BE2C (cell line): ENCODE measurements around the gene RANGAP1.

Experiments
- DNase-seq: peaks from one replicate; pipeline ENCODE4 v3.0.0-alpha.2; 2020
- H3K27me3 ChIP-seq: fragments of 250-450 bp; sonication (Bioruptor Pico); 2 replicates; pipeline ENCODE4 v1.5.1; 2020; ENCODE audit warnings: mild to moderate bottlenecking
- H3K36me3 ChIP-seq: fragments of 250-450 bp; sonication (Bioruptor Pico); 2 replicates; pipeline ENCODE4 v1.5.1; 2020; ENCODE audit warnings: mild to moderate bottlenecking
- H3K4me1 ChIP-seq: fragments of 250-450 bp; sonication (Bioruptor Pico); 2 replicates; pipeline ENCODE4 v1.5.1; 2020
- H3K4me3 ChIP-seq: 2 replicates; pipeline ENCODE4 v1.5.1; 2011; ENCODE audit warnings: low read depth, low read length
- H3K9me3 ChIP-seq: fragments of 250-450 bp; sonication (Bioruptor Pico); 2 replicates; pipeline ENCODE4 v1.5.1; 2020
- TF ChIP-seq, protein P1 (sequence below): IDR thresholded peaks from 2 replicates; pipeline ENCODE4 v1.5.1; 2012; ENCODE audit warnings: mild to moderate bottlenecking, low read depth, low read length

RANGAP1 gene

DNA sequence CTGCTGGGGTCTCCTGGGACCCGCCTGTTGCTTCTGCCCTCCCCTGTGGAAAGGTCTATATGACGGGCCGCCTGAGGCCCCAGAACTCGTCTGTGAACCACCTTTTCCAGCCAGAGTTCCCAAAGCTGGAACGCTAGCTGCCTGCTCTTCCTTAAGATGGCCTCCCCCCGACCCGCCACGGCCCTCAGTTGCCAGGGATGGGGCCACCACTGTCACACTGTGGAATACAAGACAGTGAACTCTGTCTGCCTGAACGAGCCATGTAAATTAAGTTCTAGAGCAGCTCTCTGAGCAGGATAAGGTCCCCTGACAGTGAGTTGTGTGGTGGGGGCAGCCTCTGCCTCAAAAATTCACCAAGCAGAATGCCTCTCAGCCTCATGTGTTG, 55.6 kb downstream of the RANGAP1 start:
- Histone ChIP-seq H3K9me3 (no peaks in the 10 kb centered on the region), H3K36me3 (peaks cover 21% of the 10 kb centered on the region)
- TF ChIP-seq, protein P1, sequence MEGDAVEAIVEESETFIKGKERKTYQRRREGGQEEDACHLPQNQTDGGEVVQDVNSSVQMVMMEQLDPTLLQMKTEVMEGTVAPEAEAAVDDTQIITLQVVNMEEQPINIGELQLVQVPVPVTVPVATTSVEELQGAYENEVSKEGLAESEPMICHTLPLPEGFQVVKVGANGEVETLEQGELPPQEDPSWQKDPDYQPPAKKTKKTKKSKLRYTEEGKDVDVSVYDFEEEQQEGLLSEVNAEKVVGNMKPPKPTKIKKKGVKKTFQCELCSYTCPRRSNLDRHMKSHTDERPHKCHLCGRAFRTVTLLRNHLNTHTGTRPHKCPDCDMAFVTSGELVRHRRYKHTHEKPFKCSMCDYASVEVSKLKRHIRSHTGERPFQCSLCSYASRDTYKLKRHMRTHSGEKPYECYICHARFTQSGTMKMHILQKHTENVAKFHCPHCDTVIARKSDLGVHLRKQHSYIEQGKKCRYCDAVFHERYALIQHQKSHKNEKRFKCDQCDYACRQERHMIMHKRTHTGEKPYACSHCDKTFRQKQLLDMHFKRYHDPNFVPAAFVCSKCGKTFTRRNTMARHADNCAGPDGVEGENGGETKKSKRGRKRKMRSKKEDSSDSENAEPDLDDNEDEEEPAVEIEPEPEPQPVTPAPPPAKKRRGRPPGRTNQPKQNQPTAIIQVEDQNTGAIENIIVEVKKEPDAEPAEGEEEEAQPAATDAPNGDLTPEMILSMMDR = no peak

DNA sequence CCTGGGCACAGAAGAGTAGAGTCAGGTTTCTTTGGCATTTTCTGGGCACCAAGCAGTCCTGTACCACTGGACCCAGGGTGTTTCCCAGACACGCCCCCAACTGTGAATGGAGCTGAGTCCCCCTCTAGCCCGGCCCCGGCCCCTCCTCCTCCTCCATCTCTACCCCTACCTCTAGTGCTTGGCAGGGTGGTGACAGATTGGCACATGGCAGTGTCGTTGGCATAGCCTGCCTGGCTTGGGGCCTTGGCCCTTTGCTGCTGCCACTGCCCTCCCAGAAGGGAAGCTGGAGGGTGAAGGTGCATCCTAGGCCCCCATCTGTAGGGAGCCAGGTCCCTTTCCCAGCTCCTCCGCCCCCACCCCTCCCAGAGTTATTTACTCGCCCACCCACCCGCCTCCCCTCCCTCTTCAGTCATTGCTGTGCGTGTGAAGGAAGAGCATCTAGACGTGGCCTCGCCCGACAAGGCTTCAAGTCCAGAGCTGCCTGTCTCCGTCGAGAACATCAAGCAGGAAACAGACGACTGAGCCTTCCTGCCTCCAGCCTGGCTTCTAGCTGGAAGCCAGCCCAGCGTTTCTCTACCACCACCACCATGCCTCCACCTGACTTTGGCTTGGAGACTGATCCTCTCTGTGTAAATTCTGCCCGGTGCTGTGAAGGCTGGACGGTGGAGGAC, 56.1 kb downstream of the RANGAP1 start:
- Histone ChIP-seq H3K4me1 (no peaks in the 10 kb centered on the region), H3K36me3 (peaks cover 27% of the 10 kb centered on the region), H3K9me3 (no peaks in the 10 kb centered on the region), H3K27me3 (no peaks in the 10 kb centered on the region), H3K4me3 (no peak overlapping the region)
- TF ChIP-seq, protein P1 = no peak
- DNase-seq = no peak

More for the DNA sequence above, 55.6 kb downstream of the RANGAP1 start:
- Histone ChIP-seq H3K27me3 (no peaks in the 10 kb centered on the region), H3K4me1 (no peaks in the 10 kb centered on the region), H3K4me3 (no peak overlapping the region)
- DNase-seq = no peak

DNA sequence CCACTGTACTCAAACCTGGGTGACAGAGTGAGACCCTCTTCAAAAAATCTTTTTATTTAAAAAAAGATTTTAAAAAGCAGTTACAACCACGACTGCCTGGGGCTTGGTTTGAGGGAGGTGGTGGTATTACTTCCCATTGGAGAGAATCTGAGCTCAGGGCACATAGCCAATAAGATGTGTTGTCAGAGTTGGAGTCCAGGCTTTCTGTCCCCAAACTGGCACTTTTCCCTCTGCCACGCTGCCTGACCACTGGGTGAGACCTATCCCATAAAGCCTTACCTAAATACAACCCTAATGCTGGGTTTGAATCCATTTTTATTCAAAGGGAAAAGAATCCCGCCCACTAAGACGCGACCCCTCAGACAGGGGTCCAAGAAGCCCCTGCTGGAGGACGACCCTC, 56.8 kb downstream of the RANGAP1 start:
- H3K4me1 ChIP-seq = no peaks in the 10 kb centered on the region
- no peaks in the 10 kb centered on the region for H3K27me3 ChIP-seq
- TF ChIP-seq, protein P1 = no peak
- no peak overlapping the region for H3K4me3 ChIP-seq
- DNase-seq = no peak
- H3K9me3 ChIP-seq = no peaks in the 10 kb centered on the region
- H3K36me3 ChIP-seq = peaks cover 33% of the 10 kb centered on the region

DNA sequence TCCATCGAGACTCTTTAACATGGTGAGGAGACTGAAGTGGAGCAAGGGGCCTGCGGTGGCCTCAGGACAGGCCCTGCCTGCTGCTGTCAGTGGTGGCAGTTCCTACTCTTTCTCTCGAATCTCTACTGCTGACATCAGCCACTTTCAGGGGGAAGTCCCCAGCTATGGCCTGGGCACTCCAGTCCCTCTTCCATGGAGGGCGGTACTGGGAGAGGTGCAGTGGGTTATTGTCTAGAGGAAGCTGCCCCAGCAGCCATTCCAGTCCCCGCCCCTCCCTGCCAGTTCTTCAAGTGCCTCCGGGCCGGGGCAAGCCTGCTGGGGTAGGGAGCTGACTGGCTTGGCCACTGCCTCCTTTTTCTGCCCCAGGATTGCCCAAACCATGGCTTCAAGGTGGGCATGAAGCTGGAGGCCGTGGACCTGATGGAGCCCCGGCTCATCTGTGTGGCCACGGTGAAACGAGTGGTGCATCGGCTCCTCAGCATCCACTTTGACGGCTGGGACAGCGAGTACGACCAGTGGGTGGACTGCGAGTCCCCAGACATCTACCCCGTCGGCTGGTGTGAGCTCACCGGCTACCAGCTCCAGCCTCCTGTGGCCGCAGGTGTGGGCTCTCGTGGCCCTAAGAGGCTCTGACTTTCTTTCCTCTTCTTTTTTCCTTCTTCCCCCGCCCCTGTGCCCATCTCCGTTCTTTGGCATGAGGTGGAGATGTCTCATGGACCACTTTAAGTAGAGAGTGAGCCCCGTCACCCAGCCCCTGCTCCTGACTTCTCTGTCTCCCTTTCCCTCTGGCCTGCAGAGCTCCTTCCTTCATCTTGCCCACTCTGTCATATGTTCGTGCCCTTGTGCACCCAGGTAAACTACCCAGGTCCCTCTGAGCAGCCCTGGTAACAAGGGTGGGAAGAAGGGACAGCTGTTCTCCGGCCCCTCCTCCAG, 59.0 kb downstream of the RANGAP1 start:
- no peak for DNase-seq
- Histone ChIP-seq H3K27me3 (no peaks in the 10 kb centered on the region), H3K4me3 (no peak overlapping the region), H3K36me3 (peaks cover 45% of the 10 kb centered on the region), H3K4me1 (no peaks in the 10 kb centered on the region), H3K9me3 (no peaks in the 10 kb centered on the region)
- TF ChIP-seq, protein P1 = no peak

DNA sequence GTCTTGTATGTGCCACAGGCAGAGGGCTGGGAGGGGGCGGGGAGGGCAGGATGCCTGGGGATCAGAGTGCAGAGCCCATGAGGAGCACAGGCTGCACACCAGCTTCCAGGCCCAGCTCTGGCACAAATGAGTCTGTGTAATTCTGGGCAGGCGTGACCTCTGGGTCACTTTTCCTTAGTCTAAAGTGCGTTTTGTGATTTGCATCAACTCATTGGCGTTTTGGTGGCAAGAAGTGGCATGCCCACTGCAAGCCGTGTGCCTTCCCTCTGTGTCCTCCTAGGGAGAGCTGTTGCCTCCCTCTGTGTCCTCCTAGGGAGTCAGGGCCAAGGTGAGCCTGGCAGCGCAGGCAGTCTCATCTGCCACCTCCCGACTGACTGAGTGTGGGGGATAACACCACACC, 62.5 kb downstream of the RANGAP1 start:
- Histone ChIP-seq H3K36me3 (peaks cover 69% of the 10 kb centered on the region), H3K27me3 (no peaks in the 10 kb centered on the region), H3K9me3 (no peaks in the 10 kb centered on the region), H3K4me3 (no peak overlapping the region), H3K4me1 (no peaks in the 10 kb centered on the region)
- DNase-seq = no peak
- TF ChIP-seq, protein P1 = no peak
